Endothelial cell of umbilical vein (primary cell): ENCODE data around the gene ARMH1.

Source experiments
- EZH2 ChIP-seq: IDR thresholded peaks from 2 replicates; pipeline ENCODE4 v1.6.1; 2012; ENCODE audit warnings: borderline replicate concordance, low read depth, mild to moderate bottlenecking, moderate library complexity, low read length, inconsistent platforms; ENCODE audit not compliant: severe bottlenecking
- JUN ChIP-seq: IDR thresholded peaks from 2 replicates; pipeline ENCODE4 v1.6.1; 2011; ENCODE audit warnings: borderline replicate concordance, low read depth; ENCODE audit not compliant: insufficient read length, insufficient read depth
- MYC ChIP-seq: IDR thresholded peaks from one replicate; pipeline ENCODE4 v1.6.1; 2011; ENCODE audit warnings: mild to moderate bottlenecking, low read depth, low read length
- POLR2A ChIP-seq: IDR thresholded peaks from 2 replicates; pipeline ENCODE4 v1.6.1; 2012; ENCODE audit warnings: low read depth, mild to moderate bottlenecking, control low read depth, low read length
- POLR2AphosphoS5 ChIP-seq: IDR thresholded peaks from 2 replicates; pipeline ENCODE4 v1.6.1; 2012; ENCODE audit warnings: low read depth, mild to moderate bottlenecking, control low read depth, low read length, moderate library complexity; ENCODE audit not compliant: insufficient read depth
- TF ChIP-seq, protein P1 (sequence below), 2 donors: IDR thresholded peaks; 1 replicate in 1 of 2; 2 replicates in 1 of 2; pipeline ENCODE4 v1.5.1; 2011; ENCODE audit warnings: low read length in 2 of 2, mild to moderate bottlenecking in 2 of 2, moderate library complexity in 2 of 2, control low read depth in 1 of 2, inconsistent platforms in 1 of 2, low read depth in 1 of 2; ENCODE audit not compliant: insufficient read depth in 1 of 2; ENCODE audit errors: extremely low read depth in 1 of 2
- TF ChIP-seq, protein P2 (sequence below): IDR thresholded peaks from 2 replicates; pipeline ENCODE4 v1.6.1; 2011; ENCODE audit not compliant: insufficient read depth, insufficient read length

DNA sequence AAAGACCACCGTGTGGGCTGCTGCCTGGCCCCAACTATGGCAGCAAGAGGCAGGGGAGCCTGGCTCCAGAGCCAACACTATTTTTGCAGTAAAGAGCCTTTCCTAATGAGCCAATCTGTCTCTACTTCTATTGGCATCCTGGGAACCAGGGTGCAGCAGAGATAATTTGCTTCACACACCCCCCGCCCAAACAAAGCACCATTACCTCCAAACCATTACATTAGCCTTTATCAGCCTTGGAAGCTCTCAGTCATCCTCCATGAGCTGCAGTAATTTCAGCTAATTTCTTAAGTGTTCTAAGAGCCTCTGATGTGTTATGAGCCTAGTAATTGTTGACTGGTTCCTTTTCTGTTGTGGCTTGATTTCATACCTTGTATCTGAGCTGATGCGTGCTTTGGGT, 21.6 kb downstream of the ARMH1 start:
- TF ChIP-seq, protein P1, sequence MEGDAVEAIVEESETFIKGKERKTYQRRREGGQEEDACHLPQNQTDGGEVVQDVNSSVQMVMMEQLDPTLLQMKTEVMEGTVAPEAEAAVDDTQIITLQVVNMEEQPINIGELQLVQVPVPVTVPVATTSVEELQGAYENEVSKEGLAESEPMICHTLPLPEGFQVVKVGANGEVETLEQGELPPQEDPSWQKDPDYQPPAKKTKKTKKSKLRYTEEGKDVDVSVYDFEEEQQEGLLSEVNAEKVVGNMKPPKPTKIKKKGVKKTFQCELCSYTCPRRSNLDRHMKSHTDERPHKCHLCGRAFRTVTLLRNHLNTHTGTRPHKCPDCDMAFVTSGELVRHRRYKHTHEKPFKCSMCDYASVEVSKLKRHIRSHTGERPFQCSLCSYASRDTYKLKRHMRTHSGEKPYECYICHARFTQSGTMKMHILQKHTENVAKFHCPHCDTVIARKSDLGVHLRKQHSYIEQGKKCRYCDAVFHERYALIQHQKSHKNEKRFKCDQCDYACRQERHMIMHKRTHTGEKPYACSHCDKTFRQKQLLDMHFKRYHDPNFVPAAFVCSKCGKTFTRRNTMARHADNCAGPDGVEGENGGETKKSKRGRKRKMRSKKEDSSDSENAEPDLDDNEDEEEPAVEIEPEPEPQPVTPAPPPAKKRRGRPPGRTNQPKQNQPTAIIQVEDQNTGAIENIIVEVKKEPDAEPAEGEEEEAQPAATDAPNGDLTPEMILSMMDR (IDR thresholded peaks at IDR 0.05; ENCODE audit: extremely low read depth in 1 of 2, insufficient read depth in 1 of 2, low read depth in 1 of 2, low read length in 2 of 2): no peak
- TF ChIP-seq POLR2A: no peak
- no peak for TF ChIP-seq MYC
- TF ChIP-seq POLR2AphosphoS5: no peak
- TF ChIP-seq EZH2: no peak
- TF ChIP-seq, protein P2, sequence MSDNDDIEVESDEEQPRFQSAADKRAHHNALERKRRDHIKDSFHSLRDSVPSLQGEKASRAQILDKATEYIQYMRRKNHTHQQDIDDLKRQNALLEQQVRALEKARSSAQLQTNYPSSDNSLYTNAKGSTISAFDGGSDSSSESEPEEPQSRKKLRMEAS: no peak
- no peak for TF ChIP-seq JUN
